Sigmoid colon (tissue), 7 donors: ENCODE data around the gene RSPH9. TPM values are rescaled to one million over a fixed set of nuclear protein-coding genes. Genes with fewer than 3 reads are reported as not detected.
"Not testable (repeated sequence)": the region's sequence is repeated elsewhere in the genome, so short reads cannot be mapped to it uniquely, and the experiment has no call there.

Source experiments
- DNase-seq: peaks from one replicate; pipeline ENCODE4 v3.0.0-alpha.2; 2019
- H3K27ac ChIP-seq, 4 donors: fragments of 200-600 bp; sonication (generic); one replicate each; pipeline ENCODE4 v1.5.1; 2016 to 2019; ENCODE audit warnings: mild to moderate bottlenecking in 1 of 4
- H3K27me3 ChIP-seq, 3 donors: fragments of 200-600 bp; sonication (generic); one replicate each; pipeline ENCODE4 v1.5.1; 2019; ENCODE audit warnings: mild to moderate bottlenecking in 1 of 3
- H3K36me3 ChIP-seq, 4 donors: fragments of 200-600 bp; sonication (generic); one replicate each; pipeline ENCODE4 v1.5.1; 2016 to 2019
- H3K4me1 ChIP-seq, 4 donors: fragments of 200-600 bp; sonication (generic); one replicate each; pipeline ENCODE4 v1.5.1; 2017 to 2019
- H3K4me3 ChIP-seq, 4 donors: fragments of 200-600 bp; sonication (generic); one replicate each; pipeline ENCODE4 v1.5.1; 2017 to 2019; ENCODE audit warnings: mild to moderate bottlenecking in 2 of 4, moderate library complexity in 1 of 4
- H3K9me3 ChIP-seq, 4 donors: fragments of 200-600 bp in 3 of 4; sonication (generic) in 3 of 4; one replicate each; pipeline versions ENCODE4 v1.5.1 to v1.6.1; 2013 to 2019
- CTCF ChIP-seq, 4 experiments: fragments of 450-650 bp in 3 of 4; fragments of 200-600 bp in 1 of 4; IDR thresholded peaks; one replicate each; pipeline ENCODE4 v1.5.1; 2016 to 2019; ENCODE audit warnings: antibody characterized with exemption in 4 of 4, mild to moderate bottlenecking in 3 of 4, moderate library complexity in 2 of 4
- EP300 ChIP-seq, 4 donors: sonication (generic); formaldehyde crosslinking; IDR thresholded peaks; one replicate each; pipeline ENCODE4 v1.6.1; 2017; ENCODE audit warnings: antibody characterized with exemption in 4 of 4
- POLR2A ChIP-seq, 2 donors: fragments of 450-650 bp; IDR thresholded peaks; one replicate each; pipeline ENCODE4 v1.6.1; 2016; ENCODE audit warnings: antibody characterized with exemption in 2 of 2, mild to moderate bottlenecking in 2 of 2, moderate library complexity in 2 of 2
- POLR2AphosphoS5 ChIP-seq, 4 donors: sonication (generic); formaldehyde crosslinking; IDR thresholded peaks; one replicate each; pipeline ENCODE4 v1.6.1; 2017; ENCODE audit warnings: antibody characterized with exemption in 4 of 4
- WGBS, 2 donors: extraction: QIAGEN DNeasy Blood & Tissue Kit; methylation state at CpG; one replicate each; pipeline ENCODE4 v1.1.7; 2013; 5-methylcytosine and 5-hydroxymethylcytosine counted together
- intact Hi-C: fragments of 100-400 bp; cut with DNase I; formaldehyde crosslinking; loops from one replicate; pipeline ENCODE4 v1.15.1; 2023
- polyA plus RNA-seq, 3 donors: library from polyadenylated mRNA; stranded (reverse); fragments of 200-250 nt; gene quantifications; one replicate each; pipeline ENCODE4 v1.2.3, GENCODE V29; 2013
- total RNA-seq, 4 donors: library from RNA; depleted of rRNA; stranded (reverse); fragments of >200 nt; gene quantifications; one replicate each; pipeline ENCODE4 v1.1.0, GENCODE V29; 2016
- donor health status: healthy with polysubstance abuse.
- donor health status: Bipolar disorder and iron deficiency.
- donor health status: healthy.

Gene RSPH9
- total and polyA plus RNA-seq, 7 donors, result under 0.01 to 0.68 (median 0.36) TPM; not detected in 1

GRCh38 chr6:43629505-43630300 lies 15.1 kb upstream of the RSPH9 start:
- Histone ChIP-seq H3K36me3 (peaks cover under 1 to 16% (median 10%) of the 10 kb centered on the region in 4 donors), H3K27me3 (no peaks in the 10 kb centered on the region), H3K9me3 (no peaks in the 10 kb centered on the region), H3K4me3 (peak overlapping the region; percentile 82 to 96 (median 88)), H3K27ac (peak overlapping the region; percentile 96 to 100 (median 98)), H3K4me1 (peaks cover 0 to 26% (median 23%) of the 10 kb centered on the region in 4 donors)
- intact Hi-C loops, result loop anchor here (2.0 to 5.0 kb wide), 2 partner anchors 73 to 113 kb away; partner anchors contain the start of genes POLR1C and YIPF3
- 0% methylated on average over 41 of the region's 41 CpGs for WGBS, 2 donors
- peak; percentile 98 for DNase-seq
- no peak for TF ChIP-seq CTCF (IDR thresholded peaks at IDR 0.05)
- TF ChIP-seq EP300 (IDR thresholded peaks at IDR 0.05), result peak in 2 of 4 donors; percentile 26 to 31
- peak; percentile 75 to 80 for TF ChIP-seq POLR2A (IDR thresholded peaks at IDR 0.05)
- peak; percentile 88 to 99 (median 92) for TF ChIP-seq POLR2AphosphoS5 (IDR thresholded peaks at IDR 0.05)

DNA sequence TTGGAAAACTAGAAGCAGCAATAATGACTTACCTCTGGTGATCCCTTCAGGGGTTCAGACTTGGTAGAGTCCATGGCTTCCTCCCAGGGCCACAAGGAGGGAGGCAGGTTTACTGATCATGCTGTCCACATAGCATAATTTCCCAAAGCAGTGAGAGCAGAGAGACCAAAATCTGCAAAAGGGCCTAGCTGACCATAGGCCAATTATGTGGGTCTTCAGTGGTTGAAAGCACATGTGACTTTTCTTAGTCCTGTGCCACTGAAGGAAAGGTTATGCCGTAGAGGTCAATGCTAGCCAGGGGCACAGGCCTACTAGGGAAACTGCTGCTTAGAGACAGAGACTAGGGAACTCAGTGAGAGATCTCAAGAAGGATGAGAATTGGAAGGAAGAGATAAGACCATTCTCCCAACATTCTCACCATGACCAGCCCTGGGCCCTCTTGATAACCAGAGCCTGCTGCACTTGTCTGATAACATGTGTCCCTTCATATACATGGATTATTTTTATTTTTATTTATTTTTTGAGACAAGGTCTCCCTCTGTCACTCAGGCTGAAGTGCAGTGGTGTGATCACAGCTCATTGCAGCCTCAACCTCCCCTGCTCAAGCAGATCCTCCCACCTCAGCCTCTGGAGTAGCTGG lies 13.7 kb upstream of the RSPH9 start:
- TF ChIP-seq EP300 (IDR thresholded peaks at IDR 0.05) (no peak), POLR2A (IDR thresholded peaks at IDR 0.05) (no peak)
- intact Hi-C loops, result no loop called here
- Histone ChIP-seq H3K9me3 (no peaks in the 10 kb centered on the region), H3K27ac (peak overlapping the region; percentile 96 to 100 (median 98)), H3K4me1 (peaks cover 0 to 32% (median 29%) of the 10 kb centered on the region in 4 donors), H3K4me3 (no peak overlapping the region), H3K27me3 (no peaks in the 10 kb centered on the region), H3K36me3 (peaks cover 0 to 2% (median under 1%) of the 10 kb centered on the region in 4 donors)
- WGBS, 2 donors, result 97 to 98% methylated on average over 1 of the region's 1 CpG
- no peak for DNase-seq

DNA sequence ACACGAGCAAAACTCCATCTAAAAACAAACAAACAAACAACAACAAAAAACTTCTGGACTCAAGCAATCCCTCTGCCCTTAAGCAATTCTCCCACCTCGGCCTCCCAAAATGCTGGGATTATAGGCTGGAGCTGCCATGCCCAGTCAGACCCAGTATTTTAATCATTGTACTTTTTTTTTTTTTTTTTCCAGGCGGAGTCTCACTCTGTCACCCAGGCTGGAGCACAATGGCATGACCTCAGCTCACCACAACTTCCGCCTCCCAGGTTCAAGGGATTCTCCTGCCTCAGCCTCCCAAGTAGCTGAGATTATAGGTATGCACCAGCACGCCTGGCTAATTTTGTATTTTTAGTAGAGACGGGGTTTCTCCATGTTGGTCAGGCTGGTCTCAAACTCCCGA lies 11.8 kb upstream of the RSPH9 start:
- H3K9me3 ChIP-seq, DNase-seq, H3K27ac ChIP-seq, H3K36me3 ChIP-seq, H3K27me3 ChIP-seq, intact Hi-C loops, H3K4me3 ChIP-seq: not testable (repeated sequence)
- H3K4me1 ChIP-seq, result peaks cover 0 to 35% (median 33%) of the 10 kb centered on the region in 4 donors
- WGBS, 2 donors, result 74 to 88% methylated on average over 7 of the region's 7 CpGs

DNA sequence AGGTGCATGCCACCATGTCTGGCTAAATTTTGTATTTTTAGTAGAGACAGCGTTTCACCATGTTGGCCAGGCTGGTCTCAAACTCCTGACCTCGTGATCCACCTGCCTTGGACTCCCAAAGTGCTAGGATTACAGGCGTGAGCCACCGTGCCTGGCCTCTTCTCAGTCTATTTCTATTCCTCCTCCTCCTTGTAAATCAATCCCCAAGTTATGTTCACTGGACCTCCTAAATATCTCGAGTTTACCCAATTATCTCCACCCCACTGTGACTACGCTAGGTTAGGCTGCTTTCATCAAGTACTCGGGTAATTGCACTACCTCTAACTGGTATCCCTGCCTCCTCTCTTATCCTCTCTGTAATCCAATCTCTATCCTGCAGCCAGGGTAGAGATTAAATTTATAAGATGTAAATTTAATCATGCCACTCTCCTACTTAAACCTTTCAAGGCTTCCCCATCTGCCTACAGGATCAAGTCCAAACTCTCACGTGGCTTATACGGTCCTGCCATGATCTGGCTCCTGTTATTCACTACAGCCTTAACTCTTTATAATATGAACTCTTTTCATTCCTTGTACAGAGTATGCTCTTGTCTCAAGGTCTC lies 10.0 kb upstream of the RSPH9 start:
- Histone ChIP-seq H3K36me3 (peaks cover 0 to 21% (median 10%) of the 10 kb centered on the region in 4 donors), H3K27me3 (no peaks in the 10 kb centered on the region), H3K27ac (peak overlapping the region; percentile 81 to 88 (median 87)), H3K9me3 (no peaks in the 10 kb centered on the region), H3K4me1 (peaks cover 0 to 46% (median 43%) of the 10 kb centered on the region in 4 donors), H3K4me3 (no peak overlapping the region)
- TF ChIP-seq CTCF (IDR thresholded peaks at IDR 0.05) (no peak), POLR2AphosphoS5 (IDR thresholded peaks at IDR 0.05) (no peak), POLR2A (IDR thresholded peaks at IDR 0.05) (no peak), EP300 (IDR thresholded peaks at IDR 0.05) (no peak)
- no peak for DNase-seq
- intact Hi-C loops, result no loop called here
- WGBS, 2 donors, result 72 to 84% methylated on average over 9 of the region's 9 CpGs

GRCh38 chr6:43635387-43636307 lies 9.2 kb upstream of the RSPH9 start, which contains the start of gene MAD2L1BP:
Gene MAD2L1BP (plus strand): TSS chr6:43635840. CDS start chr6:43635876, 36 bp downstream.
- Histone ChIP-seq H3K27ac (peak within 1 kb of the TSS; percentile 81 to 88 (median 87)), H3K9me3 (no peaks in the 10 kb centered on the region), H3K36me3 (peaks cover 7 to 30% (median 17%) of the 10 kb centered on the region in 4 donors), H3K27me3 (no peaks in the 10 kb centered on the region), H3K4me3 (peak within 1 kb of the TSS; percentile 67 to 78 (median 72)), H3K4me1 (peaks cover 0 to 40% (median 40%) of the 10 kb centered on the region in 4 donors)
- 5% methylated on average over 48 of the region's 48 CpGs for WGBS, 2 donors
- intact Hi-C loops, result no loop called here
- DNase-seq, result peak; percentile 90
- TF ChIP-seq CTCF (IDR thresholded peaks at IDR 0.05) (no peak), POLR2A (IDR thresholded peaks at IDR 0.05) (peak; percentile 81 to 84), POLR2AphosphoS5 (IDR thresholded peaks at IDR 0.05) (peak; percentile 87 to 96 (median 92))
